ENCODE data around the gene TDRD7. TPM values are rescaled to one million over a fixed set of nuclear protein-coding genes. Genes with fewer than 3 reads are reported as not detected.

Gene TDRD7
- total and polyA plus RNA-seq, 2 experiments from 2014 or later = 10.4 to 18.2 TPM

DNA sequence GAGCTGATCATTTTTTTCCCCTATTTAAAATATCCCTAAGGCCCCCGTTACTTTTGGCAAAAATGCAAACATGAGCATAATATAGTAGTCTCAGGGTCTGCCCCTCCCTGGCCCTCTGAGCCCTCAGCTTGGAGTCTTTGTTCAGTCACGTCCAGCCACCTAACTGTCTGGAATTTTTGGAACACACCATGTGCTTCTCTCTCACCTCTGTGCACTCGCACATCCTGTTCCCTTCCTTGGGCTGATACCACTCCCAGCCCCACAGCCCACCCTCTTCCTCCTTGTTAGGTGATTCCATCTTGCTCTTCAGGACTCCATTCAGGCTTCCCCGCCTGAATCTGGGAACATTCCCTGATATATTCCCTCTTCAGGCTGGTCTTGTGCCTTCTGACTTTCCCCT lies 16.0 kb downstream of the TDRD7 start:
- H3K36me3 ChIP-seq (replicated peaks; ENCODE audit: insufficient read depth, low read depth) = no peaks in the 10 kb centered on the region
- no peaks in the 10 kb centered on the region for H3K27me3 ChIP-seq
- no peak overlapping the region for H3K27ac ChIP-seq
- H3K9me2 ChIP-seq (replicated peaks; ENCODE audit: insufficient read depth) = no peaks in the 10 kb centered on the region
- no peak for DNase-seq (ENCODE audit: low spot score)
- 91% methylated on average over 4 of the region's 4 CpGs for WGBS (ENCODE audit: low lambda C conversion rate, missing lambda C conversion rate)
- no peaks in the 10 kb centered on the region for H4K20me1 ChIP-seq (ENCODE audit: insufficient read depth, poor library complexity, severe bottlenecking)
- H2AFZ ChIP-seq = no peak overlapping the region
- TF ChIP-seq EZH2phosphoT487 (IDR thresholded peaks at IDR 0.05; ENCODE audit: low read depth, severe bottlenecking, unreplicated experiment) = no peak
- TF ChIP-seq EZH2 (IDR thresholded peaks at IDR 0.05; ENCODE audit: borderline replicate concordance) = no peak
- TF ChIP-seq, protein P1, sequence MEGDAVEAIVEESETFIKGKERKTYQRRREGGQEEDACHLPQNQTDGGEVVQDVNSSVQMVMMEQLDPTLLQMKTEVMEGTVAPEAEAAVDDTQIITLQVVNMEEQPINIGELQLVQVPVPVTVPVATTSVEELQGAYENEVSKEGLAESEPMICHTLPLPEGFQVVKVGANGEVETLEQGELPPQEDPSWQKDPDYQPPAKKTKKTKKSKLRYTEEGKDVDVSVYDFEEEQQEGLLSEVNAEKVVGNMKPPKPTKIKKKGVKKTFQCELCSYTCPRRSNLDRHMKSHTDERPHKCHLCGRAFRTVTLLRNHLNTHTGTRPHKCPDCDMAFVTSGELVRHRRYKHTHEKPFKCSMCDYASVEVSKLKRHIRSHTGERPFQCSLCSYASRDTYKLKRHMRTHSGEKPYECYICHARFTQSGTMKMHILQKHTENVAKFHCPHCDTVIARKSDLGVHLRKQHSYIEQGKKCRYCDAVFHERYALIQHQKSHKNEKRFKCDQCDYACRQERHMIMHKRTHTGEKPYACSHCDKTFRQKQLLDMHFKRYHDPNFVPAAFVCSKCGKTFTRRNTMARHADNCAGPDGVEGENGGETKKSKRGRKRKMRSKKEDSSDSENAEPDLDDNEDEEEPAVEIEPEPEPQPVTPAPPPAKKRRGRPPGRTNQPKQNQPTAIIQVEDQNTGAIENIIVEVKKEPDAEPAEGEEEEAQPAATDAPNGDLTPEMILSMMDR (IDR thresholded peaks at IDR 0.05; ENCODE audit: poor library complexity) = no peak
- H3K9me3 ChIP-seq (ENCODE audit: low read depth) = no peaks in the 10 kb centered on the region
- H3K4me1 ChIP-seq (ENCODE audit: insufficient read depth) = no peaks in the 10 kb centered on the region
- no peak overlapping the region for H3K4me3 ChIP-seq
- no peak overlapping the region for H3K4me2 ChIP-seq
- peaks cover 45% of the 10 kb centered on the region for H3K79me2 ChIP-seq

DNA sequence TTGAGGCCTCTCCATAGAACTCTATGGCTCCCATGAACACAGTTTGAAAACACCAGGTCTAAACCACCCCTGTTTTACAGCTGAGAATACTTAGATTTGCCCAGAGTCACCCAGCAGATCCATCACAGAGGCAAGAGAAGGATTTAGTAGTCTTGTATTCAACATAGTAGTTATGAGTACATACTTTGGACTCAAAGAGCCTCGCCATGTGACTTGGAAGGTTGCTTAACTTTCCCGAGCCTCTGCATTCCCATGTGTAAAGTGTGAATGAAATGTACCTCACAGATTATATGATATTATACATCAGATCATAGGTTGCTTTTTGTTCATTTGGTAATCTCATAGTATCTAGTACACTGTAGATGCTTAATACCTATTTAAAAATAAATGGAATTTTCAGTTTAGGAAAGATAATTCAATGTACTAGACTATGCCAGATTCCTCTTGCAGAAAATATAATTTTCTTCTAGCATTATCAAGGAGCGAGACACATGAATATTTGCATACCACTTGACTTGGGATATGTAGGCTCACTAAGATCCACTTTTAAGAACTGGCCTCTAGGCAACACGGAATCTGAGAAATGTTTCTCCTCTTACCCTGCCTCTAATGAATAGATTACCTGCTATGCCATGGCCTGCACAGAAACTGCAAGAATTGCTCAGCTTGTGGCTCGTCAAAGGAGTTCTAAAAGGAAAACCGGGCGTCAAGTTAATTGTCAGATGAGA lies 18.6 kb downstream of the TDRD7 start:
- peak; percentile 28 for DNase-seq (ENCODE audit: low spot score)
- no peaks in the 10 kb centered on the region for H3K27me3 ChIP-seq
- no peaks in the 10 kb centered on the region for H3K36me3 ChIP-seq (replicated peaks; ENCODE audit: insufficient read depth, low read depth)
- H3K4me3 ChIP-seq = no peak overlapping the region
- H3K9me3 ChIP-seq (ENCODE audit: low read depth) = no peaks in the 10 kb centered on the region
- H3K79me2 ChIP-seq = peaks cover 28% of the 10 kb centered on the region
- no peak overlapping the region for H2AFZ ChIP-seq
- no peaks in the 10 kb centered on the region for H3K9me2 ChIP-seq (replicated peaks; ENCODE audit: insufficient read depth)
- H4K20me1 ChIP-seq (ENCODE audit: insufficient read depth, poor library complexity, severe bottlenecking) = no peaks in the 10 kb centered on the region
- no peak overlapping the region for H3K4me2 ChIP-seq
- H3K4me1 ChIP-seq (ENCODE audit: insufficient read depth) = no peaks in the 10 kb centered on the region
- H3K27ac ChIP-seq = no peak overlapping the region
- TF ChIP-seq EZH2 (IDR thresholded peaks at IDR 0.05; ENCODE audit: borderline replicate concordance) (no peak), EZH2phosphoT487 (IDR thresholded peaks at IDR 0.05; ENCODE audit: low read depth, severe bottlenecking, unreplicated experiment) (no peak)
- TF ChIP-seq, protein P1 (IDR thresholded peaks at IDR 0.05; ENCODE audit: poor library complexity) = no peak
- WGBS (ENCODE audit: low lambda C conversion rate, missing lambda C conversion rate) = 89% methylated on average over 7 of the region's 7 CpGs

DNA sequence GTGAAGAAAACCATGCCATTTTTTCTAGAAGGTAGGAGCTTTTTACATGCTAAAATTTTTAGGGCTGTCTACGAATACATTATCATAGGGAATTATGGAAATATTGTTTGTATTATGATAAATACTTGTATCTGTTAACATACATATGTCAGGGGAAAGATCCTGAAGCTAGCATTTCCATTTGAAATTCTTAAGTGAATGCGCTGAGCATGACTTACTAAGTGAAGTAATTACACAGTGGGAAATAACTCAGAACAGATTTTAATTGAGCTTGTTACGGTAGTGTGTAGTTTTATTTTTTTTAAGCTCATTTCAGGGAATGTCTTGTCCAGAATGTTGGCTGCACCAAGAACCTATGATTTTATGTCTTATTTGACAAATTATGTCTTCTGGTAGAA lies 19.1 kb downstream of the TDRD7 start:
- DNase-seq (ENCODE audit: low spot score) = no peak
- no peaks in the 10 kb centered on the region for H3K4me1 ChIP-seq (ENCODE audit: insufficient read depth)
- no peaks in the 10 kb centered on the region for H3K9me3 ChIP-seq (ENCODE audit: low read depth)
- H3K27me3 ChIP-seq = no peaks in the 10 kb centered on the region
- H3K36me3 ChIP-seq (replicated peaks; ENCODE audit: insufficient read depth, low read depth) = no peaks in the 10 kb centered on the region
- peaks cover 28% of the 10 kb centered on the region for H3K79me2 ChIP-seq
- no peak overlapping the region for H3K27ac ChIP-seq
- no peaks in the 10 kb centered on the region for H4K20me1 ChIP-seq (ENCODE audit: insufficient read depth, poor library complexity, severe bottlenecking)
- no peak overlapping the region for H3K4me3 ChIP-seq
- H3K9me2 ChIP-seq (replicated peaks; ENCODE audit: insufficient read depth) = no peaks in the 10 kb centered on the region
- TF ChIP-seq, protein P1 (IDR thresholded peaks at IDR 0.05; ENCODE audit: poor library complexity) = no peak
- TF ChIP-seq EZH2phosphoT487 (IDR thresholded peaks at IDR 0.05; ENCODE audit: low read depth, severe bottlenecking, unreplicated experiment) (no peak), EZH2 (IDR thresholded peaks at IDR 0.05; ENCODE audit: borderline replicate concordance) (no peak)
- WGBS (ENCODE audit: low lambda C conversion rate, missing lambda C conversion rate) = 91% methylated on average over 3 of the region's 3 CpGs
- no peak overlapping the region for H2AFZ ChIP-seq
- no peak overlapping the region for H3K4me2 ChIP-seq

Data from hepatocyte (in vitro differentiated cells).